ENCODE results near the gene ALDH1A1. TPM values are rescaled to one million over a fixed set of nuclear protein-coding genes. Genes with fewer than 3 reads are reported as not detected.

ALDH1A1 gene
- polyA plus RNA-seq, 5 donors = 18.9 to 61.5 (median 43.1) TPM

DNA sequence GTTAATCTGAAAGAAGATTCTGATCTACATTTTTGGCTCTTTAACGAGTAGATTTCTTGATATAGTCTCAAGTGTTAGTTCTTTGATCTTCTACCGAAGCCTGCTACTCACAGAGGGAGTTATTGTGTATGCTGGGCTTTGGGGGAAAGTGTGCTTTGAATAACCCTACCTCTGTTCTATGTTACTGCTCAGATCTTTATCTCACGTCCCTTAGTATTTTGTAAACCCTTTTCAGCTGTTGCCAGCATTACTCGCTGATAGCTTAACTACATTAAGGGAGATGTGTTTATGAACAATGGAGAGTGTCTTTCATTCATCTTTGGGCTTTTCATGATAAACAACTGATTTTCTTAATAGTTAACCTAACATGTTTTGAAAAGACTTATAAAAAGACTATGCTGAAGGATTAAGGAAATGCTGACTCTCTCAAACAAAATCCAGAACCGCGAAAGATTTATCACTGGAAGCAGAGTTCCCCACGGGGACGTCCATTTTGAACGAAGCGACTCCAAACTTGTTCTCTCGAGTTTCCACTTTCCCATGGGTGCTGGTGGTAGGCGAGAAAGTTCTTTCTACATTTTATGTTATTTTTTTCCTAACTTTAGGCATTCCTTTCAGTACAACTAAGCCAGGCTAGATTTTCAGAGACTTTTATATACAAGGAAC, 27.9 kb upstream of the ALDH1A1 start:
- DNase-seq = no peak

DNA sequence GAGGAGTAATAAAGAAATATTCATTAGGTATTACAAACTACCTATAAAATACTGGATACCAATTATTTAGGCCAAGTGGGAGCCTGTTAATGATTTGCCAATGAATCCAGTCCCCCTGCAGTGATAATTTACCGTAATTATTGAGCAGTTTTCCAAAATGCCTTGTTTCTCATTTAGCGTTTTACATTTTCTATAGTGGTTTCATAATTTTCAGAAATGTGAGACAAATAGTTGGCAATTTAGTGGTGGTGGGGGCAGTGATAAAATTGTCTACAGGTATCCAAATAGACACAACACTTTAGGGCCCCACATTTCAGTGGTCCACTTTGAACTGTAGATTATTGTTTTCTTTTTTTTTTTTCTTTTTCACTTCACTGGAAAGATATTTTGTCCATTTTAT, 27.3 kb upstream of the ALDH1A1 start:
- DNase-seq = no peak

- no peak for DNase-seq
Observed at GRCh38 chr9:72979405-72980100, 26.7 kb upstream of the ALDH1A1 start.

GRCh38 chr9:72978744-72979143, 25.9 kb upstream of the ALDH1A1 start:
- DNase-seq = no peak

DNA sequence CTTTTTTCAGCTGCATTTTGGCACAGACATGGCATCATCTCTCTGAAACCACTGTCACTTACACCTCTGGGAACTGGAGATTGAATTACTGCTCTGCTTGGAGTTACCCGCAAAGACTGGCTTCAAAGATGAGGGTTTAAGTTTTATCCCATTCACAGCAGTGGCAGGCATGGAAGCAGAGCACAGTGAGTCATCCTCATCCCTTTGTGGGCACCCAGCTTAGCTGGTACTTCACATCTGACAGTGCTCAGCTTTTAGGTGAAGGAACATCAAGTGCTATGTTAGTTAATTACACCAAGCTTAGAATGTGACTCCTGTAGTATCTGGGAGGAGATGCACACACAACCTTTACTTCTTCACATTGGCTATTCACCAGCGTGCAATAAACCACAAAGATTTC, 24.8 kb upstream of the ALDH1A1 start:
- DNase-seq = no peak

- DNase-seq = no peak
Observed at GRCh38 chr9:72974501-72974900, 21.6 kb upstream of the ALDH1A1 start.

DNA sequence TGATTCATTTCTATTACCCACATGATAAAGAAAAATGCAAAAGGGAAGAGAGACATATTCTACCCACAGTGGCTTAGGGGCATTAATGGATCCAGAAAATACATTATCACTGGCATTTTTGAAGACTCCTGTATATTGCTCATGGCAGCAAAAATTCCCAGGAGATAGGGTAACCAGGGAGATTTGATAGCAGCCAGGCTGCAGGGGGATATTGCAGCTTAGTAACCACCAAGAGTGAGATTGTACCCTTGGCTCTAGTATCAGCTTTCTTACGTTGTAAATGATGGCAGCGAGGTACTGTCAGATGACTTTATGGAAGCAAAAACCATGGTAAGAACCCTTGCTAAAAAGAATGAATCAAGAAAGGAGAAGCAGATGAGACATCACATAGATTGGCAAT, 19.8 kb upstream of the ALDH1A1 start:
- no peak for DNase-seq

GRCh38 chr9:72971411-72971810, 18.6 kb upstream of the ALDH1A1 start:
- no peak for DNase-seq

DNA sequence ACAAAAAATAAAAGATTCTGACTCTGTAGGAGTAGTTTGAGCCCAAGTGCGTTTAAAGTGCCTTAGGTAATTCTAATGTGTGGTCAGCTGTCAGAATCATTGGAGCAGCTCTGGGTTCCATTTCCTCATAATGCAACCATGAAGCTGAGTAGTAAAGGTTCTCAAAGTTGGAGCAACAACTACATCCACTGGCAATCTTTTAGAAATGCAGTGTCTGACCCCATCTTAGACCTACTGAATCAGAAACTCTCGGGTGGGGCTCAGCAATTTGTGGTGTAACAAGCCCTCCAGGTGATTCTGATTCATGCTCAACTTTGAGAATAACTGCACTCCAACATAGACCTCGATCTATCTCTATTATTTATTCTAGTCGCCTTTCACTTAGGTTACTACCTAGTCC, 7.6 kb upstream of the ALDH1A1 start:
- DNase-seq = no peak

GRCh38 chr9:72958485-72959281, 5.8 kb upstream of the ALDH1A1 start:
- DNase-seq = no peak

GRCh38 chr9:72955571-72955970, 2.7 kb upstream of the ALDH1A1 start:
- DNase-seq = no peak

- no peak for DNase-seq
Observed at GRCh38 chr9:72955126-72955455, 2.2 kb upstream of the ALDH1A1 start.

DNA sequence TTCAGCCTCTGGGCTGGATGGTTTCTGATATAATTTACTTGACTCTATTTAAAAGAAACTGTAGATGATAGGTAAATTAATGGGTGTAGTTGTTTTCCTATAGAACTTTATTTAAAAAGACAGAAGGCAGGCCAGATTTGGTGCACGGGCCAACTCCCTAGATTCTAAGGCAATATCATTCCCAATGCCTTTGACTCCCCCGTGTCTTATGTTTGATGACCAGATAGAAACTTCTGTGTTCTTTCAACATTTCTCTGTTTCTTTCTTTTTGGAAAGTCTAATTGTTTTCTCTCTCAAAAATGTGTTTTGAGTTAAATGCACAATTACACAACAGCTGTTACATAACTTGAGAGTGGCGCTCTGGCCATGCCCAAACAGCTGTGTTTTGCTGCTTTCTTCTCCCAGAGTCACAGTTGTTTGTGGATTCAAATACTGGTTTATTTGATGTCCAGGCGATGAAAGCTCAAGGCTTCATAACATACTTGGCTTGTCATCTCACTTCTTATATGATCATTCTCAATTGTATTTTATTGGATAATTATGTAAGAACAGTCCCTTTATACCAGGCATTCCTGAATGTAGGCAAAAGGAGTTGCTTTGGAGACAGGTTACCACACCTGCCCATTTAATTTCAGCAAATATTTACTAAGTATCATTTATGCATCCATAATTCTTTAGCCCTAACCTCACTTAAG, 1.7 kb upstream of the ALDH1A1 start:
- DNase-seq = peak; percentile 69 to 71

DNA sequence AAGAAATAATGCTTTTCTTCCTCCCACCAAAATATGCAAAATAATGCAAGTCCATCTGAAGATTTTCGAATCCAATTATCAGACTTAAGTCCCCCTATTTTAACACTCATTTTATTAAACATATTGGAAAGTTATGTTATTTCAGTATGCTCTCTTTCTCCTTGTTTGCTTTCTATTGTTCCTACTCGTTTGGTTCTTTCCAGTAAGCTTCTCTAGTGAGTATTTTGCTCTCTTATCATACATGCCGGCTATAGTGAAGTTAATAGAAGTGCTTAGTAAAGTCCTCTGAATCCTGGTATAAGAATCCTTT, 517 bp downstream of the ALDH1A1 start:
- no peak for DNase-seq

DNA sequence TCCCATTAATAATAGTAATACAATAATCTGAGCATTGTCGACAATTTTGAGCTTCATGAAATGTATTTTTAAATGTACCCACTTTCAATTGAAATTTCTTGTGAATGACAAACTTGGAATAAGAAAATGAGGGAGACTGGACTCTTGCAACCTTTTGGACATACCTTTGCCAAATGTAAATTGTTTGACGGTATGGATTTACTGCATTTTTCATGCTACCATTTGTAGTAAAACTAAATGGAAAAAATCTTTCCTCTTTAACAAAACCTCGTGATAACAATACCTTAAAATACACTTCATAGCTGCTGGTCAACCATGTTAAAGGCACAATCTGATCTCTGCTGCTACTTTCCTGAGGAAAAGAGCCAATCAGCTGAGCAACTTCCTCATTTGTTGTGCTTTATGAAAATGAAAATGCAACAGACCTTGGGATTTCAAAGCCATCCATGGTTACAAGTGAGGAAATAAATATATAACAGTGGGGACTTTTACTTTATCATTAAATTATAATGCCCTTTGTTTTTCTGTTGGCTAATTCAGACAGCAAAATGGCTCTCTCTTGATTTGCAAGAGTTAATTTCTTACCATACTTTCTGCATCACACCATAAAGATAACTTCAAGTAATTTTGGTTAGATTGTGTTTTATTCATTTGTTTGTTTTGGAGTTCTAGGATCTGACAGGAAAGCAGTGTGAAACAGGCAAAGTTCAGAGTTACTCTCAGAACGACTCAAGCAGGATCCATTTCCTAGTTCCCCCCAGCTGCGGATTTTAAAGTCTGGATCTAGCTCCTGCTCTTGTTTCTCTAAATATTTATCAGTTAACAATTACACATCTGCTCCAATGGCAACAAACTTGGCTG, 1.1 kb downstream of the ALDH1A1 start:
- DNase-seq = peak; percentile 21 to 29

GRCh38 chr9:72950875-72951442, 1.9 kb downstream of the ALDH1A1 start:
- peak in 1 of 2 donors; percentile 11 for DNase-seq

- DNase-seq = no peak
Observed at GRCh38 chr9:72949918-72950325, 2.9 kb downstream of the ALDH1A1 start.

GRCh38 chr9:72949244-72949582, 3.6 kb downstream of the ALDH1A1 start:
- peak in 1 of 2 donors; percentile 11 for DNase-seq

DNA sequence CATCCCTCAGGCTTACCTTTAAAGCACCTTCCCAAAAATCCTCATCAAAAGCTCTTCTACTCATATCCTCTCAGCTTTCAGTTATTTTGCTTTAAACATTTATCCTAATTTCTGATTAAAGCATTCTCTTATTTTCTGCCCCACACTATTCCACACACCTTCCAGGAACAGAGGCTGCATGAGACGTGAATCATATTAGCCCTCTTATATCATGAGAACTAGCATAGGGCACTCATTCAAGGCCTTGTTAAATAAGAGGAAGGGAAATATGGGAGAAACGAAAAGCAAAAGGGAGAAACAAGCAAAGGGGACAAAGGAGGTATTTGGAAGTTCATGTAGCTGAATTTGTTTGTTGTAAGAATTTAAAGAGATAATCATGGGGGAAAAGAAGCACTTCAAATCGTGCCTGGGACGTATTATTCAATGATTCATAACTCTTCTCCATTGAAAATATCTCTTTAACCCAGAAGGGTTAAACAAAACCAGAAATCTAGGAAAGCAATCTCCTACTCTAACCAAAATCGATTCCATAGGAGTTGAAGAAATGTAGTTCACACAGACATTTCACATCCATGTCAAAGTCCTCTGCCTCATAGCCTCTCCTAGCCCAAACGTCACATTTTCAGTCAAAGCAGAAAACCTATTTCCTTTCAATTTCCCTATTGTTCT, 4.1 kb downstream of the ALDH1A1 start:
- DNase-seq = no peak

GRCh38 chr9:72947984-72948465, 4.8 kb downstream of the ALDH1A1 start:
- no peak for DNase-seq

DNA sequence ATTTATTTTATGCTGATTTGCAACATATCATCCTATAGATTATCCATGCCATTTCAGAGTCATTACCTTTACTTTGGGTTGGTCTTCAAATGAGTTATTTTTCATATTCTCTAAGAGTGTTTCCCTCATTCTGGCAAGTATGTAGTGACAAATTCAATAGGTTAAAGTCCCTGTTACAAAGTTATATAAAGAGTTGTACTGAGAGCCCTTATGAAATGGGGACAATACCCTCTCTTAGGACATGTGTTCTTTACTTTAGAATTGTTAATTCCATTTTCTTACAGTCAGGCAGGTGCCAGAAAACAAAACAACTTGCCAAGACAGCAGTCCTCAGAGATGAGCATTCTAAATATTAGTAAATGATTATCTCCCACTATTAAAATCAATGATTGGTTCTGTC, 6.0 kb downstream of the ALDH1A1 start:
- no peak for DNase-seq

Measured in right lung (tissue), 5 donors.